Endothelial cell of umbilical vein (primary cell): ENCODE results near the gene WAS. TPM values are rescaled to one million over a fixed set of nuclear protein-coding genes. Genes with fewer than 3 reads are reported as not detected.
A peak's percentile ranks its signal among the peaks of the same experiment; 100 is the strongest.

ENCODE experiments used
- BruUV-seq: library from RNA; stranded (reverse); fragments of 400-500 nt; replicated peaks from 2 replicates; lab custom pipeline; 2021; lab: Mats Ljungman, UMichigan
- CTCF ChIA-PET: fragments of 300-600, 350-600 bp; sonication (Branson Sonifier 250); formaldehyde crosslinking; loops from one replicate; lab custom pipeline; 2021; ENCODE audit warnings: antibody characterized with exemption, inconsistent platforms; lab: Charles Lee
- POLR2A ChIA-PET: fragments of 300-600, 350-600 bp; sonication (Branson Sonifier 250); formaldehyde crosslinking; loops from one replicate; lab custom pipeline; 2021; ENCODE audit warnings: antibody characterized with exemption, inconsistent platforms; lab: Charles Lee
- DNase-seq: peaks from one replicate; pipeline ENCODE4 v3.0.0-alpha.2; 2011; ENCODE audit warnings: low read depth, low spot score
- FAIRE-seq: peaks from 2 replicates; lab custom pipeline; 2011; peaks lifted over from hg19 to GRCh38; lab: Jason Lieb, UNC
- H2AFZ ChIP-seq: 2 replicates; pipeline ENCODE4 v1.6.0; 2012; ENCODE audit warnings: low read depth, low read length, control low read depth, inconsistent platforms
- H3K27ac ChIP-seq: 2 replicates; pipeline ENCODE4 v1.5.1; 2011; ENCODE audit warnings: low read depth, mild to moderate bottlenecking, control low read depth, low read length, moderate library complexity; ENCODE audit not compliant: insufficient read depth
- H3K27me3 ChIP-seq, 2 experiments: 2 replicates each; pipeline versions ENCODE4 v1.6.0 to v1.6.1; 2011; ENCODE audit warnings: low read length in 2 of 2, mixed read lengths in 1 of 2; ENCODE audit not compliant: control insufficient read depth in 2 of 2, insufficient read depth in 2 of 2
- H3K36me3 ChIP-seq, 2 experiments: 2 replicates in 1 of 2; 3 replicates in 1 of 2; pipeline ENCODE4 v1.5.1; 2011; ENCODE audit warnings: low read length in 2 of 2, mild to moderate bottlenecking in 1 of 2, moderate library complexity in 1 of 2; ENCODE audit not compliant: control insufficient read depth in 2 of 2, insufficient read depth in 2 of 2; ENCODE audit errors: extremely low read depth in 1 of 2
- H3K4me1 ChIP-seq: 3 replicates; pipeline ENCODE4 v1.5.1; 2011; ENCODE audit warnings: mild to moderate bottlenecking, low read length; ENCODE audit not compliant: control insufficient read depth, insufficient read depth; ENCODE audit errors: extremely low read depth
- H3K4me2 ChIP-seq: 2 replicates; pipeline ENCODE4 v1.6.1; 2011; ENCODE audit warnings: low read length, control low read depth, mixed read lengths; ENCODE audit not compliant: insufficient read depth
- H3K4me3 ChIP-seq, 3 experiments: fragments of 200-600 bp in 1 of 3; sonication (generic), shearing (Covaris generic) in 1 of 3; replicated peaks in 1 of 3; 2 replicates each; pipeline ENCODE4 v1.5.1; 2011 to 2016; ENCODE audit warnings: control low read depth in 3 of 3, low read length in 3 of 3, mild to moderate bottlenecking in 2 of 3, inconsistent platforms in 1 of 3, low read depth in 1 of 3, moderate library complexity in 1 of 3; ENCODE audit not compliant: insufficient read depth in 1 of 3
- H3K79me2 ChIP-seq: 2 replicates; pipeline ENCODE4 v1.6.0; 2012; ENCODE audit warnings: low read length, inconsistent platforms; ENCODE audit not compliant: control insufficient read depth, insufficient read depth
- H3K9ac ChIP-seq: replicated peaks from 2 replicates; pipeline ENCODE3; 2011; ENCODE audit warnings: low read length, control low read depth; ENCODE audit not compliant: insufficient read depth; ENCODE audit errors: extremely low read depth
- H3K9me1 ChIP-seq: replicated peaks from 3 replicates; pipeline ENCODE4 v1.6.0; 2011; ENCODE audit warnings: mild to moderate bottlenecking, low read length; ENCODE audit not compliant: control insufficient read depth, insufficient read depth; ENCODE audit errors: extremely low read depth
- H3K9me3 ChIP-seq: replicated peaks from 2 replicates; pipeline ENCODE4 v1.5.1; 2012; ENCODE audit warnings: low read length, inconsistent platforms; ENCODE audit not compliant: control insufficient read depth, insufficient read depth
- H4K20me1 ChIP-seq: replicated peaks from 2 replicates; pipeline ENCODE3; 2011; ENCODE audit warnings: mild to moderate bottlenecking, low read length; ENCODE audit not compliant: control insufficient read depth, insufficient read depth; ENCODE audit errors: extremely low read depth
- CTCF ChIP-seq, 2 donors: IDR thresholded peaks; 1 replicate in 1 of 2; 2 replicates in 1 of 2; pipeline ENCODE4 v1.5.1; 2011; ENCODE audit warnings: low read length in 2 of 2, mild to moderate bottlenecking in 2 of 2, moderate library complexity in 2 of 2, control low read depth in 1 of 2, inconsistent platforms in 1 of 2, low read depth in 1 of 2; ENCODE audit not compliant: insufficient read depth in 1 of 2; ENCODE audit errors: extremely low read depth in 1 of 2
- EZH2 ChIP-seq: IDR thresholded peaks from 2 replicates; pipeline ENCODE4 v1.6.1; 2012; ENCODE audit warnings: borderline replicate concordance, low read depth, mild to moderate bottlenecking, moderate library complexity, low read length, inconsistent platforms; ENCODE audit not compliant: severe bottlenecking
- FOS ChIP-seq: IDR thresholded peaks from 2 replicates; pipeline ENCODE4 v1.6.1; 2011; ENCODE audit warnings: mild to moderate bottlenecking, low read length, moderate library complexity, borderline replicate concordance; ENCODE audit not compliant: insufficient read depth
- GATA2 ChIP-seq: IDR thresholded peaks from 2 replicates; pipeline ENCODE4 v1.7.0; 2011; ENCODE audit warnings: low read depth, mild to moderate bottlenecking, moderate library complexity, mixed read lengths, low read length; ENCODE audit not compliant: insufficient read length, insufficient read depth
- JUN ChIP-seq: IDR thresholded peaks from 2 replicates; pipeline ENCODE4 v1.6.1; 2011; ENCODE audit warnings: borderline replicate concordance, low read depth; ENCODE audit not compliant: insufficient read length, insufficient read depth
- MAX ChIP-seq: IDR thresholded peaks from 2 replicates; pipeline ENCODE4 v1.6.1; 2011; ENCODE audit not compliant: insufficient read depth, insufficient read length
- MYC ChIP-seq: IDR thresholded peaks from one replicate; pipeline ENCODE4 v1.6.1; 2011; ENCODE audit warnings: mild to moderate bottlenecking, low read depth, low read length
- POLR2A ChIP-seq: IDR thresholded peaks from 2 replicates; pipeline ENCODE4 v1.6.1; 2012; ENCODE audit warnings: low read depth, mild to moderate bottlenecking, control low read depth, low read length
- POLR2AphosphoS5 ChIP-seq: IDR thresholded peaks from 2 replicates; pipeline ENCODE4 v1.6.1; 2012; ENCODE audit warnings: low read depth, mild to moderate bottlenecking, control low read depth, low read length, moderate library complexity; ENCODE audit not compliant: insufficient read depth
- dilution Hi-C: fragments of 300-500 bp; cut with MboI; formaldehyde crosslinking; loops from one replicate; pipeline ENCODE4 v1.15.0; 2019; ENCODE audit warnings: low sequenced_read_pairs; ENCODE audit not compliant: extremely low pct_ligation_motif_present
- intact Hi-C: fragments of 100-400 bp; cut with micrococcal nuclease; formaldehyde crosslinking; loops from one replicate; pipeline ENCODE4 v1.10.0; 2022
- polyA plus RNA-seq, 4 experiments: library from polyadenylated mRNA; depleted of rRNA in 3 of 4; stranded (reverse) in 3 of 4; unstranded in 1 of 4; fragments of >200 nt; gene quantifications; 2 replicates each; pipeline versions ENCODE4 v1.2.1 to v1.2.3, GENCODE V29; 2011 to 2012; ENCODE audit warnings: missing spikeins in 1 of 4
- total RNA-seq: library from RNA; stranded (reverse); gene quantifications from 2 replicates; pipeline ENCODE4 v1.2.3, GENCODE V29; 2021

Gene WAS
- total and polyA plus RNA-seq, 2 donors (not counting 3 experiments of a cell fraction or from before 2014, with no cell fraction given): 0.73 TPM; not detected in 1

DNA sequence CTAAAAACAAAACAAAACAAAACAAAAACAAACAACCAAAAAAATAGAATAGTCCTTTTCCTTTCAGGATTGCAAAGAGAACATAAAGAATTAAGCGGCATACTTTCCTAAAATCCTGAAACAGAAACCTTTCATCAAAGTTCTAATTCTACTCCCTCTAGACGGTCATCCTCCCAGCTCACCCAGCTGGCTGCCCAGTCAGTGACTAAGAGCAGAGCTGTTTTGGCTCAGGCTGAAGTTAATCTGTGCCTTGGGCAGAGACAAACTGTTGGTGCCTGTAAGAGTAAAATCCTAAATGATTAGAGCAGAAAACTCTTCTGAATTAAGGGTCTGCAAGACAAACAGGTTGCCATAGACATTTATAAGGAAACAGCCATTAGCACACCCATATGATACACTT, 17.6 kb upstream of the WAS start:
- DNase-seq: no peak
- H3K4me3 ChIP-seq: no peak overlapping the region

More for the DNA sequence above, 17.6 kb upstream of the WAS start:
- Histone ChIP-seq H3K4me1 (no peaks in the 10 kb centered on the region), H3K79me2 (no peaks in the 10 kb centered on the region), H4K20me1 (no peaks in the 10 kb centered on the region), H3K9me3 (no peaks in the 10 kb centered on the region), H3K36me3 (no peaks in the 10 kb centered on the region), H3K27ac (no peak overlapping the region), H3K27me3 (no peaks in the 10 kb centered on the region), H3K9me1 (no peaks in the 10 kb centered on the region), H2AFZ (no peak overlapping the region), H3K4me2 (no peak overlapping the region), H3K9ac (no peak overlapping the region)
- no TSS peak for BruUV-seq
- dilution Hi-C loops (no loop called here), intact Hi-C loops (no loop called here)
- ChIA-PET POLR2A (no interaction called here), CTCF (no interaction called here)
- no peak for TF ChIP-seq MYC
- TF ChIP-seq POLR2A: no peak
- TF ChIP-seq CTCF (IDR thresholded peaks at IDR 0.05; ENCODE audit: extremely low read depth in 1 of 2, insufficient read depth in 1 of 2, low read depth in 1 of 2, low read length in 2 of 2): no peak
- TF ChIP-seq POLR2AphosphoS5: no peak
- TF ChIP-seq MAX: no peak
- no peak for TF ChIP-seq JUN
- TF ChIP-seq FOS: no peak
- no peak for TF ChIP-seq GATA2
- TF ChIP-seq EZH2: no peak
- peak; percentile 73 for FAIRE-seq
